HEK293 (cell line): ENCODE data around the gene DDB1.

Experiments used
- AEBP2 ChIP-seq: fragments of 450-650 bp; formaldehyde crosslinking; IDR thresholded peaks from 2 replicates; pipeline ENCODE4 v1.5.1; 2016; ENCODE audit warnings: missing biosample characterization, missing genetic modification characterization, borderline replicate concordance
- BCL11B ChIP-seq: fragments of 450-650 bp; formaldehyde crosslinking; IDR thresholded peaks from 2 replicates; pipeline ENCODE4 v1.5.1; 2016; ENCODE audit warnings: low read depth, missing biosample characterization, missing genetic modification characterization
- GLIS1 ChIP-seq: fragments of 450-650 bp; formaldehyde crosslinking; IDR thresholded peaks from 2 replicates; pipeline ENCODE4 v1.5.1; 2016; ENCODE audit warnings: missing biosample characterization, missing genetic modification characterization
- MEIS1 ChIP-seq: sonication (generic); formaldehyde crosslinking; IDR thresholded peaks from 2 replicates; pipeline ENCODE4 v1.8.1; 2022; ENCODE audit warnings: missing genetic modification reagents, mild to moderate bottlenecking, borderline replicate concordance
- OVOL3 ChIP-seq: fragments of 450-650 bp; formaldehyde crosslinking; IDR thresholded peaks from 2 replicates; pipeline ENCODE4 v1.5.1; 2016; ENCODE audit warnings: missing biosample characterization, missing genetic modification characterization
- PRDM1 ChIP-seq: fragments of 450-650 bp; formaldehyde crosslinking; IDR thresholded peaks from 2 replicates; pipeline ENCODE4; 2016; ENCODE audit warnings: missing biosample characterization, missing genetic modification characterization
- RBAK ChIP-seq: fragments of 450-650 bp; formaldehyde crosslinking; IDR thresholded peaks from 2 replicates; pipeline ENCODE4 v1.5.1; 2016; ENCODE audit warnings: missing biosample characterization, missing genetic modification characterization
- SCRT2 ChIP-seq: fragments of 450-650 bp; formaldehyde crosslinking; IDR thresholded peaks from 2 replicates; pipeline ENCODE4 v1.5.1; 2016; ENCODE audit warnings: missing biosample characterization, missing genetic modification characterization
- SP3 ChIP-seq: fragments of 450-650 bp; formaldehyde crosslinking; IDR thresholded peaks from 2 replicates; pipeline ENCODE4 v1.5.1; 2016; ENCODE audit warnings: missing biosample characterization, missing genetic modification characterization
- TSHZ1 ChIP-seq: fragments of 450-650 bp; formaldehyde crosslinking; IDR thresholded peaks from 2 replicates; pipeline ENCODE4 v1.5.1; 2016; ENCODE audit warnings: missing biosample characterization, missing genetic modification characterization, borderline replicate concordance
- ZBTB17 ChIP-seq: fragments of 450-650 bp; formaldehyde crosslinking; IDR thresholded peaks from 2 replicates; pipeline ENCODE4 v1.5.1; 2016; ENCODE audit warnings: missing biosample characterization, missing genetic modification characterization
- ZFHX2 ChIP-seq: fragments of 450-650 bp; formaldehyde crosslinking; conservative IDR thresholded peaks from 2 replicates; pipeline ENCODE4 v1.5.1; 2016; ENCODE audit warnings: missing biosample characterization, missing genetic modification characterization
- ZFP69B ChIP-seq: fragments of 450-650 bp; formaldehyde crosslinking; IDR thresholded peaks from 2 replicates; pipeline ENCODE4 v1.5.1; 2016; ENCODE audit warnings: missing biosample characterization, missing genetic modification characterization
- ZNF148 ChIP-seq: fragments of 450-650 bp; formaldehyde crosslinking; IDR thresholded peaks from 2 replicates; pipeline ENCODE4 v1.5.0; 2017; ENCODE audit warnings: missing biosample characterization, missing genetic modification characterization, borderline replicate concordance
- ZNF223 ChIP-seq: fragments of 450-650 bp; formaldehyde crosslinking; IDR thresholded peaks from 2 replicates; pipeline ENCODE4 v1.5.1; 2016; ENCODE audit warnings: missing biosample characterization, missing genetic modification characterization
- ZNF280C ChIP-seq: fragments of 450-650 bp; formaldehyde crosslinking; IDR thresholded peaks from 2 replicates; pipeline ENCODE4 v1.5.1; 2016; ENCODE audit warnings: missing biosample characterization, missing genetic modification characterization
- ZNF341 ChIP-seq: fragments of 450-650 bp; formaldehyde crosslinking; IDR thresholded peaks from 2 replicates; pipeline ENCODE4; 2016; ENCODE audit warnings: low read depth, missing biosample characterization, missing genetic modification characterization
- ZNF423 ChIP-seq: fragments of 450-650 bp; formaldehyde crosslinking; IDR thresholded peaks from 2 replicates; pipeline ENCODE4 v1.5.1; 2016; ENCODE audit warnings: missing biosample characterization, missing genetic modification characterization
- ZNF473 ChIP-seq: fragments of 450-650 bp; formaldehyde crosslinking; IDR thresholded peaks from 2 replicates; pipeline ENCODE4 v1.5.1; 2017; ENCODE audit warnings: missing biosample characterization, missing genetic modification characterization
- ZNF510 ChIP-seq: fragments of 450-650 bp; formaldehyde crosslinking; IDR thresholded peaks from 2 replicates; pipeline ENCODE4 v1.5.1; 2018; ENCODE audit warnings: mild to moderate bottlenecking, missing genetic modification characterization, missing biosample characterization; ENCODE audit not compliant: insufficient replicate concordance
- ZNF521 ChIP-seq: fragments of 450-650 bp; formaldehyde crosslinking; IDR thresholded peaks from 2 replicates; pipeline ENCODE4 v1.5.1; 2017; ENCODE audit warnings: missing biosample characterization, mild to moderate bottlenecking, missing genetic modification characterization
- ZNF561 ChIP-seq: fragments of 450-650 bp; IDR thresholded peaks from 2 replicates; pipeline ENCODE4 v1.5.1; 2018; ENCODE audit warnings: missing biosample characterization, missing genetic modification characterization, borderline replicate concordance
- ZNF645 ChIP-seq: fragments of 450-650 bp; formaldehyde crosslinking; IDR thresholded peaks from 2 replicates; pipeline ENCODE4; 2016; ENCODE audit warnings: missing biosample characterization, missing genetic modification characterization
- ZNF830 ChIP-seq: fragments of 450-650 bp; IDR thresholded peaks from 2 replicates; pipeline ENCODE4 v1.5.0; 2018; ENCODE audit warnings: missing biosample characterization, missing genetic modification characterization, low read depth, mild to moderate bottlenecking, moderate library complexity
- ZSCAN23 ChIP-seq: fragments of 450-650 bp; formaldehyde crosslinking; IDR thresholded peaks from 2 replicates; pipeline ENCODE4 v1.5.1; 2016; ENCODE audit warnings: missing biosample characterization, missing genetic modification characterization

DDB1 gene

GRCh38 chr11:61332797-61333549 lies at the start of gene DDB1, which contains the start of gene TKFC (continued):
- TF ChIP-seq AEBP2 (tag by site-specific recombination): no peak
- TF ChIP-seq SP3 (tag by site-specific recombination): peak; percentile 79
- TF ChIP-seq ZNF521 (tag by site-specific recombination): no peak
- no peak for TF ChIP-seq ZNF148 (tag by site-specific recombination)
- TF ChIP-seq RBAK (tag by site-specific recombination): no peak
- TF ChIP-seq ZNF830 (tag by site-specific recombination): no peak
- TF ChIP-seq GLIS1 (tag by site-specific recombination): peak; percentile 94
- TF ChIP-seq ZNF645 (tag by site-specific recombination): no peak; the same call in 1 of the 2 replicates
- TF ChIP-seq ZFP69B (tag by site-specific recombination): no peak
- no peak for TF ChIP-seq OVOL3 (tag by site-specific recombination)
- no peak for TF ChIP-seq ZNF510 (tag by site-specific recombination)
- peak; percentile 69 for TF ChIP-seq ZBTB17 (tag by site-specific recombination)
- no peak for TF ChIP-seq TSHZ1 (tag by site-specific recombination)
- TF ChIP-seq MEIS1: no peak
- TF ChIP-seq ZNF473: no peak
- TF ChIP-seq ZNF423 (tag by site-specific recombination): no peak
- no peak for TF ChIP-seq ZNF280C (tag by site-specific recombination)
- TF ChIP-seq ZSCAN23: no peak
- peak; percentile 59; the same call in 1 of the 2 replicates for TF ChIP-seq ZNF561
- TF ChIP-seq BCL11B (tag by site-specific recombination): no peak
- peak; percentile 30; the same call in 1 of the 2 replicates for TF ChIP-seq ZFHX2 (tag by site-specific recombination)
- TF ChIP-seq ZNF223 (tag by site-specific recombination): no peak
- no peak for TF ChIP-seq PRDM1 (tag by site-specific recombination)
- TF ChIP-seq SCRT2 (tag by site-specific recombination): peak; percentile 77
- peak; percentile 73 for TF ChIP-seq ZNF341 (tag by site-specific recombination)
